HepG2 (cell line): ENCODE data around the gene MKNK1. TPM values are rescaled to one million over a fixed set of nuclear protein-coding genes. Genes with fewer than 3 reads are reported as not detected.

Source experiments
- ATAC-seq: fragments of 200-7000 bp; cut with Tn5 transposase; 3 replicates; pipeline ENCODE4 v1.9.1; 2020; ENCODE audit warnings: mild to moderate bottlenecking, moderate library complexity
- BruUV-seq: library from RNA; stranded (reverse); fragments of 400-500 nt; replicated peaks from 2 replicates; lab custom pipeline; 2021; lab: Mats Ljungman, UMichigan
- CTCF ChIA-PET: fragments of 300-600 bp; formaldehyde crosslinking; extraction: SDS; loops from one replicate; lab custom pipeline; 2021; ENCODE audit warnings: low total read pairs, inconsistent platforms, low intra/inter-chr PET ratio; lab: Yijun Ruan, JAX
- POLR2A ChIA-PET: fragments of 350-600 bp; sonication (Branson Sonifier 250); formaldehyde crosslinking; loops from one replicate; lab custom pipeline; 2020; ENCODE audit warnings: antibody characterized with exemption, inconsistent platforms; lab: Yijun Ruan, JAX
- DNase-seq: peaks from one replicate; pipeline ENCODE4 v3.0.0-alpha.2; 2015; ENCODE audit warnings: low spot score
- FAIRE-seq: peaks from 3 replicates; lab custom pipeline; 2011; peaks lifted over from hg19 to GRCh38; lab: Jason Lieb, UNC
- H2AFZ ChIP-seq: one replicate; pipeline ENCODE4 v1.6.1; 2011; ENCODE audit warnings: low read length, inconsistent platforms
- H3K27ac ChIP-seq: fragments of 300-600 bp; 3 replicates; pipeline ENCODE4 v1.8.0; 2011; ENCODE audit warnings: mixed run types, mild to moderate bottlenecking, mixed read lengths, low read length, inconsistent platforms; ENCODE audit not compliant: insufficient read depth; ENCODE audit errors: extremely low read length
- H3K27me3 ChIP-seq, 2 experiments: fragments of 200-600 bp in 1 of 2; 2 replicates in 1 of 2; 3 replicates in 1 of 2; pipeline versions ENCODE4 v1.6.0 to v1.8.0; 2011; ENCODE audit warnings: low read length in 2 of 2, mild to moderate bottlenecking in 2 of 2, moderate library complexity in 2 of 2, inconsistent platforms in 1 of 2; ENCODE audit not compliant: insufficient read depth in 2 of 2, control insufficient read depth in 1 of 2
- H3K36me3 ChIP-seq, 2 experiments: fragments of 200-600 bp in 1 of 2; replicated peaks in 1 of 2; 2 replicates in 1 of 2; 3 replicates in 1 of 2; pipeline versions ENCODE4 v1.5.1 to v1.8.0; 2011; ENCODE audit warnings: low read length in 2 of 2, inconsistent platforms in 1 of 2; ENCODE audit not compliant: insufficient read depth in 2 of 2, control insufficient read depth in 1 of 2
- H3K4me1 ChIP-seq: 2 replicates; pipeline ENCODE4 v1.5.1; 2012; ENCODE audit warnings: low read length, inconsistent platforms; ENCODE audit not compliant: insufficient read depth
- H3K4me2 ChIP-seq: 2 replicates; pipeline ENCODE4 v1.6.0; 2011; ENCODE audit warnings: low read depth, low read length, inconsistent platforms
- H3K4me3 ChIP-seq, 3 experiments: fragments of 200-600 bp in 1 of 3; sonication (generic), shearing (Covaris generic) in 1 of 3; replicated peaks in 1 of 3; 2 replicates each; pipeline ENCODE4 v1.5.1; 2011 to 2016; ENCODE audit warnings: low read length in 3 of 3, inconsistent platforms in 2 of 3, low read depth in 2 of 3, mild to moderate bottlenecking in 2 of 3, control low read depth in 1 of 3, mixed read lengths in 1 of 3; ENCODE audit not compliant: insufficient read depth in 1 of 3
- H3K79me2 ChIP-seq: one replicate; pipeline ENCODE4 v1.6.1; 2011; ENCODE audit warnings: low read length, inconsistent platforms; ENCODE audit not compliant: insufficient read depth
- H3K9ac ChIP-seq: 2 replicates; pipeline ENCODE4 v1.6.0; 2011; ENCODE audit warnings: mild to moderate bottlenecking, low read depth, low read length, inconsistent platforms; ENCODE audit not compliant: insufficient read depth
- H3K9me3 ChIP-seq: 2 replicates; pipeline ENCODE4 v1.5.1; 2012; ENCODE audit warnings: mild to moderate bottlenecking, low read length
- H4K20me1 ChIP-seq: 2 replicates; pipeline ENCODE4 v1.6.0; 2011; ENCODE audit warnings: inconsistent platforms, mild to moderate bottlenecking, low read length, moderate library complexity; ENCODE audit not compliant: insufficient read depth
- GLI4 ChIP-seq: sonication (generic); formaldehyde crosslinking; IDR thresholded peaks from 2 replicates; pipeline ENCODE4 v1.5.1; 2020; ENCODE audit warnings: missing genetic modification reagents, mild to moderate bottlenecking, moderate library complexity, borderline replicate concordance
- NFE2 ChIP-seq: sonication (generic); formaldehyde crosslinking; IDR thresholded peaks from 2 replicates; pipeline ENCODE4 v1.4.0; 2020; ENCODE audit warnings: missing genetic modification reagents
- NFRKB ChIP-seq: fragments of 450-650 bp; IDR thresholded peaks from 2 replicates; pipeline ENCODE4 v1.6.1; 2017
- POLR2G ChIP-seq: fragments of 200-400 bp; formaldehyde crosslinking; IDR thresholded peaks from 2 replicates; pipeline ENCODE4 v1.6.1; 2018; ENCODE audit warnings: mild to moderate bottlenecking, low read depth, low read length, moderate library complexity
- TFE3 ChIP-seq: IDR thresholded peaks from 2 replicates; pipeline ENCODE4 v1.6.1; 2016
- USF2 ChIP-seq, 2 experiments: sonication (generic) in 1 of 2; formaldehyde crosslinking in 1 of 2; IDR thresholded peaks; 2 replicates each; pipeline versions ENCODE4 v1.5.1 to v1.6.1; 2011 to 2020; ENCODE audit warnings: borderline replicate concordance in 1 of 2, low read depth in 1 of 2, low read length in 1 of 2, mild to moderate bottlenecking in 1 of 2, missing genetic modification reagents in 1 of 2, moderate library complexity in 1 of 2
- WGBS: methylation state at CpG from one replicate; pipeline ENCODE4 v1.1.6; 2017; ENCODE audit warnings: low lambda C conversion rate; 5-methylcytosine and 5-hydroxymethylcytosine counted together
- in situ Hi-C: cut with HindIII; loops from 2 replicates; pipeline ENCODE4 v1.10.0; 2017; ENCODE audit warnings: low pct_unique_long_range_greater_than_20kb; ENCODE audit not compliant: extremely low pct_ligation_motif_present
- intact Hi-C: fragments of 100-400 bp; cut with micrococcal nuclease; formaldehyde crosslinking; loops from one replicate; pipeline ENCODE4 v1.10.0; 2022; ENCODE audit not compliant: unreplicated experiment
- polyA plus RNA-seq, 8 experiments: library from polyadenylated mRNA; depleted of rRNA in 3 of 8; stranded (reverse) in 7 of 8; unstranded in 1 of 8; fragments of >200 nt; fragmentation: Illumina TruSeq in 4 of 8; extraction: Trizol in 4 of 8; gene quantifications; 2 replicates each; pipeline versions ENCODE4 v1.2.1 to v1.2.3, GENCODE V29; 2011 to 2016; ENCODE audit warnings: low read depth in 4 of 8, missing spikeins in 1 of 8, mixed read lengths in 1 of 8; ENCODE audit not compliant: insufficient read depth in 1 of 8
- total RNA-seq, 5 experiments: library from RNA; depleted of rRNA; stranded (reverse); fragments of >200 nt; fragmentation: Illumina TruSeq; extraction: Trizol; gene quantifications; 2 replicates each; pipeline ENCODE4 v1.2.3, GENCODE V29; 2016; ENCODE audit warnings: low read depth in 1 of 5

MKNK1 gene
- total and polyA plus RNA-seq, 2 of the 13 experiments (the other 11 are each of a cell fraction or from before 2014, with no cell fraction given): 18.5 to 24.1 TPM

- Histone ChIP-seq H3K4me3 (no peak overlapping the region), H2AFZ (no peak overlapping the region), H3K9ac (no peak overlapping the region), H3K4me1 (0 out of 2 replicates have a peak, but pooled peaks cover 7% of the 10 kb centered on the region), H4K20me1 (no peaks in the 10 kb centered on the region), H3K79me2 (no peaks in the 10 kb centered on the region), H3K36me3 (no peaks in the 10 kb centered on the region), H3K4me2 (no peak overlapping the region), H3K27ac (no peak overlapping the region), H3K27me3 (peaks cover 4 to 10% of the 10 kb centered on the region in 2 experiments; a peak in 3 of 5 replicates), H3K9me3 (no peaks in the 10 kb centered on the region)
- DNase-seq (no peak), FAIRE-seq (no peak), ATAC-seq (no peak)
- no TSS peak for BruUV-seq
- TF ChIP-seq NFRKB: no peak
- no peak for TF ChIP-seq POLR2G
- TF ChIP-seq TFE3 (CRISPR knock-in tag): no peak
- no peak for TF ChIP-seq NFE2 (CRISPR knock-in tag)
- no peak for TF ChIP-seq USF2 (IDR thresholded peaks at IDR 0.05; ENCODE audit: low read depth, low read length)
- TF ChIP-seq USF2 (CRISPR knock-in tag; IDR thresholded peaks at IDR 0.05; ENCODE audit: borderline replicate concordance): no peak
- TF ChIP-seq GLI4 (CRISPR knock-in tag): no peak
- in situ Hi-C loops: no loop called here
- POLR2A ChIA-PET: no interaction called here
- intact Hi-C loops: no loop called here
- WGBS: 38% methylated on average over 10 of the region's 19 CpGs
- CTCF ChIA-PET: no interaction called here
Measured at GRCh38 chr1:46510341-46510997, 93.6 kb downstream of the MKNK1 start.
